Forelimb muscle (tissue), 1 donor: ENCODE measurements around the gene TECRL. TPM values are rescaled to one million over a fixed set of nuclear protein-coding genes. Genes with fewer than 3 reads are reported as not detected.
A peak's percentile ranks its signal among the peaks of the same experiment; 100 is the strongest.

Experiments used
- DNase-seq: peaks from one replicate; pipeline ENCODE4 v3.0.0-alpha.2; 2013; ENCODE audit warnings: low read depth
- polyA plus RNA-seq: library from polyadenylated mRNA; unstranded; fragments of 120-200 nt; gene quantifications from one replicate; pipeline ENCODE4 v1.2.1, GENCODE V29; 2013; ENCODE audit not compliant: insufficient read length

TECRL gene, protein sequence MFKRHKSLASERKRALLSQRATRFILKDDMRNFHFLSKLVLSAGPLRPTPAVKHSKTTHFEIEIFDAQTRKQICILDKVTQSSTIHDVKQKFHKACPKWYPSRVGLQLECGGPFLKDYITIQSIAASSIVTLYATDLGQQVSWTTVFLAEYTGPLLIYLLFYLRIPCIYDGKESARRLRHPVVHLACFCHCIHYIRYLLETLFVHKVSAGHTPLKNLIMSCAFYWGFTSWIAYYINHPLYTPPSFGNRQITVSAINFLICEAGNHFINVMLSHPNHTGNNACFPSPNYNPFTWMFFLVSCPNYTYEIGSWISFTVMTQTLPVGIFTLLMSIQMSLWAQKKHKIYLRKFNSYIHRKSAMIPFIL
- polyA plus RNA-seq, result 34.8 TPM

DNA sequence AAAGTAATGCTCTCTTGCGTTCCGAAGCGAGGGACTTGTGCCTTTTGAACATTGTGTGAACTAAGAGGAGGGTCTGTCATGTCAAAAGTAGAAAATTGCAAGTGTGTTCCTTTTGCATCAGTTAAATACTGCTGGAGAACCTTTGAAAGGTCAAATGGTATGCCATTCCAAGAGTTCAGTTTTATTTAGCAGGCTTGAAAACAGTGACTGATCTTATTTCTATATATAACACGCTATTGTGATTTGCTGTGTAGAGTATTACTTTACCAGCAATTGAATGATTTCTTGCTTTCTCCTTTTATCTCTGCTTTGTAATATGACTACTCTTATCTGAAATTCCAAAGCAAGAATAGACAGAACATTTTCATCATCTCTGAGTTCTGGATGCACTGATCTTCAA is at the start of gene TECRL:
TECRL (minus strand) TSS at position 151 of the 400 bp plus-strand sequence; CDS start at position 52, 99 bp downstream.
- DNase-seq, result no peak

DNA sequence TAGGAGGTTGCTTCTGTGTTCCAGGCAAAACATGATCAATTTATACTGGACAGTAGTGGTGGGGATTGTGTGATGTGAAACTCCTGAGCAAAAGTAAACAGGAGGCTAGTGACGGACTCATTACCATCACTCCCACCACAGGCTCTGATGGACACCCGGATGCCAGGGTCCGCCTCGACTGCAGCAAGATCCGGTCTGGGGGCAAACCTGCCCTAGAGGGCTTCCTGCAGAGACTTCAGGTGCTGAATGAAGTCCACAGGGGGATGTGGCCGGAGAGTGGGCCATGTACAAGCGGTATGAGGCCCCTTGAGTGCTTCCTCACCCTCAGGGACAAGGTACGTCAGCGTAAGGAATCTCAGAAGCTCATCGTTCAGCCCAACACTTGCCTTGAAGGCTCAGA is 23.4 kb upstream of the TECRL start:
- DNase-seq, result no peak

DNA sequence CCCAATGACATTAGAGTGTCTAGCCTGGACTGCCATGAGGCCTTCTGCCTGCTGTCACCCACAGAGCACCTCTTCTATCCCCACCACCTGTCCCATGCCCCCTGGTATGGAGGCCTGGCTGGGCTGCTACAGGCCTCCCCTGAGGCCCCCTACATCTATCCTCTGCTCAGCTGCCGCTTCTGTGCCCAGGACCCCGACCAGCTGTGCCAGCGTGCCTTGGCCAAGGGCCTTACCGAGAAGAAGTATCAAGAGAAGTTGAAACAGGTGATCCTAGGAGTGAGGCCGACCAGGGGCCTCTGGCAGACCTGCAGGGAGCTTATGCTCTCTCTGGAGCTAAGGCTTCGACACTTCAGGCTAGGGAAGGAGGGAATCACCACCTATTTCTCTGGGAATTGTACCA is 21.7 kb upstream of the TECRL start:
- DNase-seq, result no peak

GRCh38 chr4:64417974-64418373 is 8.7 kb upstream of the TECRL start:
- no peak for DNase-seq

GRCh38 chr4:64407000-64407399 is 2.2 kb downstream of the TECRL start:
- DNase-seq, result no peak

DNA sequence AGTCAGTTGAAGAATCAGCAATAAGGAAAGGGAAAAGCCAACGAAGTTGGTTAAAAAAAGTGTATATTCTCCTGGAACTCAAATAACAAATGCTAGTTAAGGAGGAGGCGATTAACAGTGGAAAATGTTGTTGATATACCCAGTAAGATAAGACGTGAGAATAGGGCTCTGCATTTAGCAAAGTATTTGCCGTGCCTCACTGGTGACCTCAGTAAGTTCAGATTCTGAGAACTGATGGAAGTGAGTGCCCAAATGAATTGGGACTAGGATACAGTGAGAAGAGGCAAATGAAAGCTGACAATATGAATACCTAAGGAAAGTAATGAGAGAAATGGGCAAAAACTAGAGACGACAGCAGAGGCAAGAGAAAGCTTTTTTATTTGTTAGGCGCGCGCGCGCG is 3.5 kb downstream of the TECRL start:
- no peak for DNase-seq

- DNase-seq, result no peak
These were observed 6.6 kb downstream of the TECRL start for GRCh38 chr4:64402684-64403083.

DNA sequence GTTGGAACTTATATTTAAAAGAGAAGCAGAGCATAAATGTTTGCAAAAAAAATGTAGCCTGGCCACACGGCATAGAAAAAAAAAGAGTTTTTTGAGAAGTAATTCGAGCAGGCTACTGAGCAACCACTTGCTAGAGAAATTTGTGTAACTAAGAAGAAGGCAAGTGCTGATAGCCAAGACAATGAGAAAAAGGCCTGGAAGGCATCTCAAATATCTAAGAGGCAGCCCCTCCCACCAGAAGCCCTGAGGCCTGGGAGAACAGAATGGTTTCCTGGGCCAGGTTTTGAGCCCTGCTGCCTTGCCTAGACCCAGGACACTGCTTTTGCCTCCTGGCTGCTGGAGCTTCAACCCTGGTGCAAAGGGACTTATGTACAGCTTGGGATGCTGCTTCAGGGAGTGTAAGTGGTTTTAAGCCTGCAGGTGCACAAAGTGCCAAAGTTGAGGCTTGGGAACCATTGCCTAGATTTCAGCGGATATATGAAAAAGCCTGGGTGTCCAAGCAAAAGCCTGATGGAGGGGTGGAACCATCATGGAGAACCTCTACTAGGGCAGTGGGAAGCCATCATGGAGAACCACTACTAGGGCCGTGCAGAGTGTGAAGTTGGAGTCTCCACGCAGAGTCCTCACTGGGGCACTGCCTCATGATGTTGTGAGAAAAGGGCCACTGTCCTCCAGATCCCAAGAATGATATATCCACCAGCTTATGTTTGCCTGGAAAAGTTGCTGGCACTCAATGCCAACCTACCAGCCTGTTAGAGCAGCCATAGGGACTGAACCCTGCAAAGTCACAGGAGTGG is 9.7 kb downstream of the TECRL start:
- DNase-seq, result no peak

- no peak for DNase-seq
These were observed 14.8 kb downstream of the TECRL start for GRCh38 chr4:64394469-64394868.

DNA sequence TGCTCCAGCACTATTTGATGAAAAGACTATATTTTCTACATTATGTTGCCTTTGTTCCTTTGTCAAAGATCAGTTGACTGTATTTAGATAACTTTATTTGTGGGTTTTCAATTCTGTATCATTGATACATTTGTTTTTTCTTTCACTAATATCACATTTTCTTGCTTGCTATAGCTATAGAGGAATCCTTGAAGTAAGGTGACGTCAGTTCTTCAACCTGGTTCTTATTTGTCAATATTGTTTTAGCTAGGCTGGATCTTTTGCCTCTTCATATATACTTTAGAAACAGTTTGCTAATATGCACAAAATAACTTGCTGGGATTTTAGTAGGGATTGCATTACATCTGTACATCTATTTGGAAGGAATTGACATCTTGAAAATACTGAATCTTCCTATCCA is 21.0 kb downstream of the TECRL start:
- DNase-seq, result no peak

GRCh38 chr4:64385220-64385619 is 24.0 kb downstream of the TECRL start:
- DNase-seq, result no peak

- DNase-seq, result no peak
These were observed 24.7 kb downstream of the TECRL start for GRCh38 chr4:64384237-64385203.

GRCh38 chr4:64368741-64369140 is 40.5 kb downstream of the TECRL start:
- DNase-seq, result no peak

- no peak for DNase-seq
These were observed 47.9 kb downstream of the TECRL start for GRCh38 chr4:64361399-64361740.

GRCh38 chr4:64360664-64361398 is 48.4 kb downstream of the TECRL start:
- no peak for DNase-seq

DNA sequence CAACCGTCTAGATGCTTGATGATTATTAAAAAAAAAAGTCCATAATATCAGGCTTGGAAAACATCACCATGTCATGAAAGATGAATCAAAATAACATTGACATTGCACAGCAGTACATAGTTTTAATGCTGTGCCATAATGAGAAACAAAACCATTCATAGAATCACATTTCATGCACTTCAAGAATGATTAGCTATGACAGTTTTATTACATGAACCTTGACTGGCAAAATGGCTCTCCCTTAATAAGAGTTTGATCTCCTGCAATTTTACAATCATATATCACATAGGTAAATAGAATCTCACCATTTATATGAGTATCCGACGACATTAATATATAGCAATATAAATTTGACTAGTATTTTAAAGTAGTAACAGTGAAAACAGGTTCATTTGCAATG is 49.8 kb downstream of the TECRL start:
- no peak for DNase-seq

DNA sequence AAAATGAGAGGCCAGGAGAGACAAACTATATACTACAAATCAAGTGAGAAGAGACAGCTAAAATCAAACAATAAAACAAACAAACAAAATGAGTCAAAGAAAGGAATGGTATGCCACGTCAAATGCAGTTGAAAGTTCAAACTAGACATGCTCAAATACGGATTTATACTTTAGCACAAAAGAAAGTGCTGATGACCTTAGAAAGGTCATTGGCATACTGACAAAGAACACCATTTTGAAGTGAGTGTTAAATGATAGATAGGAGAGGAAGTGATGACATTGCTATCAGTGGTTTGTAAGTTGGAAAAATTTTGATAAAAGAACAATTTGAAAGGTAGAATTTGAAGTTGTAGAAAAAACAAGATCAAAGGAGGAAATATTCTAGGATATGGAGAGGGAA is 55.3 kb downstream of the TECRL start:
- no peak for DNase-seq

DNA sequence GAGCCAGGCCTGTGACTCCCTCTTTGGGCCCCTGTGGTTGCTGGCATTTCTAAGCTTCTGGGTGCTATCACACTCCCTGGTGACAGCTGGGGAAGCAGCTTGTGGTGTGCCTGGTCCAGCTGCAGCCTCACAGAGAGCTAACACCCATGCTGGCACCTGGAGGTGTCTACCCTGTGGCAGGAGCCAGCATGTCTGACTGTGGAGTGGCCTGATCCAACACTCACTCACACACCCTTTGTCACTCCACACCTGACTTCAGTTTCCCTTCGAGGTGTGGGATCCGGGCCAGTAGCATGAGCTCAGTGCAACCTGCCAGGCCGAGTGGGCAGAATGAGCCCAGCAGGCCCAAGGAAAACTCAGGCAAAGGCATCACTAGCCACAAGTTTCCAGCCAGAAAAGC is 67.5 kb downstream of the TECRL start:
- DNase-seq, result no peak

GRCh38 chr4:64340218-64341110 is 68.8 kb downstream of the TECRL start:
- DNase-seq, result peak; percentile 1

- no peak for DNase-seq
These were observed 74.3 kb downstream of the TECRL start for GRCh38 chr4:64334964-64335363.
